ENCODE data around the gene TULP1.

The TULP1 gene

GRCh38 chr6:35533981-35534380 lies 21.3 kb upstream of the TULP1 start:
- H2AFZ ChIP-seq (ENCODE audit: low read depth, low read length): no peak overlapping the region
- no peaks in the 10 kb centered on the region for H3K79me1 ChIP-seq (replicated peaks; ENCODE audit: low read length, poor library complexity, severe bottlenecking)
- WGBS: 75% methylated on average over 6 of the region's 6 CpGs
- H3K4me2 ChIP-seq (ENCODE audit: low read length, poor library complexity, severe bottlenecking): no peak overlapping the region
- H3K23ac ChIP-seq (ENCODE audit: low read length in 2 of 2): no peak overlapping the region
- peaks cover 5% of the 10 kb centered on the region for H3K4me1 ChIP-seq (ENCODE audit: control insufficient read depth, insufficient read depth, low read depth, low read length)
- no peak overlapping the region for H3K4ac ChIP-seq (ENCODE audit: low read depth in 1 of 2, low read length in 2 of 2)
- H3K18ac ChIP-seq (ENCODE audit: low read depth in 1 of 2, low read length in 2 of 2): no peak overlapping the region
- peaks cover 6 to 37% of the 10 kb centered on the region in 2 experiments for H3K27me3 ChIP-seq (ENCODE audit: control insufficient read depth in 1 of 2, insufficient read depth in 1 of 2, low read length in 2 of 2)
- no peak for DNase-seq
- H3K36me3 ChIP-seq (ENCODE audit: control insufficient read depth in 1 of 2, insufficient read depth in 2 of 2, low read depth in 1 of 2, low read length in 2 of 2): no peaks in the 10 kb centered on the region
- no peak overlapping the region for H2BK120ac ChIP-seq (ENCODE audit: low read depth, low read length)
- H4K8ac ChIP-seq (ENCODE audit: low read length): no peak overlapping the region
- H2AK5ac ChIP-seq (ENCODE audit: low read length, severe bottlenecking): no peak overlapping the region
- H2BK5ac ChIP-seq (ENCODE audit: low read depth, low read length, poor library complexity, severe bottlenecking): no peak overlapping the region
- H4K91ac ChIP-seq (ENCODE audit: low read length): no peak overlapping the region
- no peak overlapping the region for H3K9ac ChIP-seq (ENCODE audit: low read length)
- H3K4me3 ChIP-seq (ENCODE audit: insufficient read depth in 1 of 2, low read depth in 1 of 2, low read length in 2 of 2): no peak overlapping the region
- no peak overlapping the region for H2BK12ac ChIP-seq (ENCODE audit: low read length in 2 of 2)
- H3K27ac ChIP-seq (ENCODE audit: low read length, poor library complexity, severe bottlenecking): no peak overlapping the region
- no peaks in the 10 kb centered on the region for H3K9me3 ChIP-seq (ENCODE audit: control insufficient read depth, low read length)
- no peak overlapping the region for H2BK15ac ChIP-seq (ENCODE audit: low read depth, poor library complexity, severe bottlenecking)
- H3K14ac ChIP-seq (ENCODE audit: low read length in 2 of 2): no peak overlapping the region

- Histone ChIP-seq H3K9ac (ENCODE audit: low read length) (no peak overlapping the region), H3K27me3 (ENCODE audit: control insufficient read depth in 1 of 2, insufficient read depth in 1 of 2, low read length in 2 of 2) (peaks cover 11 to 43% of the 10 kb centered on the region in 2 experiments), H3K4me1 (ENCODE audit: control insufficient read depth, insufficient read depth, low read depth, low read length) (peaks cover 5% of the 10 kb centered on the region), H3K14ac (ENCODE audit: low read length in 2 of 2) (no peak overlapping the region), H3K9me3 (ENCODE audit: control insufficient read depth, low read length) (no peaks in the 10 kb centered on the region), H3K18ac (ENCODE audit: low read depth in 1 of 2, low read length in 2 of 2) (no peak overlapping the region), H2AFZ (ENCODE audit: low read depth, low read length) (no peak overlapping the region), H3K4ac (ENCODE audit: low read depth in 1 of 2, low read length in 2 of 2) (no peak overlapping the region), H3K4me3 (ENCODE audit: insufficient read depth in 1 of 2, low read depth in 1 of 2, low read length in 2 of 2) (no peak overlapping the region), H2BK12ac (ENCODE audit: low read length in 2 of 2) (no peak overlapping the region), H4K91ac (ENCODE audit: low read length) (no peak overlapping the region), H2AK5ac (ENCODE audit: low read length, severe bottlenecking) (no peak overlapping the region), H2BK15ac (ENCODE audit: low read depth, poor library complexity, severe bottlenecking) (no peak overlapping the region), H3K23ac (ENCODE audit: low read length in 2 of 2) (no peak overlapping the region), H3K4me2 (ENCODE audit: low read length, poor library complexity, severe bottlenecking) (no peak overlapping the region), H4K8ac (ENCODE audit: low read length) (no peak overlapping the region), H3K36me3 (ENCODE audit: control insufficient read depth in 1 of 2, insufficient read depth in 2 of 2, low read depth in 1 of 2, low read length in 2 of 2) (no peaks in the 10 kb centered on the region), H2BK120ac (ENCODE audit: low read depth, low read length) (no peak overlapping the region), H3K27ac (ENCODE audit: low read length, poor library complexity, severe bottlenecking) (no peak overlapping the region), H3K79me1 (replicated peaks; ENCODE audit: low read length, poor library complexity, severe bottlenecking) (no peaks in the 10 kb centered on the region), H2BK5ac (ENCODE audit: low read depth, low read length, poor library complexity, severe bottlenecking) (no peak overlapping the region)
- DNase-seq: no peak
- 93% methylated on average over 3 of the region's 4 CpGs for WGBS
These were observed 19.4 kb upstream of the TULP1 start for GRCh38 chr6:35532126-35532525.

- Histone ChIP-seq H3K27ac (ENCODE audit: low read length, poor library complexity, severe bottlenecking) (no peak overlapping the region), H4K8ac (ENCODE audit: low read length) (no peak overlapping the region), H3K36me3 (ENCODE audit: control insufficient read depth in 1 of 2, insufficient read depth in 2 of 2, low read depth in 1 of 2, low read length in 2 of 2) (no peaks in the 10 kb centered on the region), H3K9ac (ENCODE audit: low read length) (no peak overlapping the region), H2AK5ac (ENCODE audit: low read length, severe bottlenecking) (no peak overlapping the region), H3K23ac (ENCODE audit: low read length in 2 of 2) (no peak overlapping the region), H2BK15ac (ENCODE audit: low read depth, poor library complexity, severe bottlenecking) (no peak overlapping the region), H2BK12ac (ENCODE audit: low read length in 2 of 2) (no peak overlapping the region), H3K4me2 (ENCODE audit: low read length, poor library complexity, severe bottlenecking) (no peak overlapping the region), H2AFZ (ENCODE audit: low read depth, low read length) (no peak overlapping the region), H3K4me3 (ENCODE audit: insufficient read depth in 1 of 2, low read depth in 1 of 2, low read length in 2 of 2) (no peak overlapping the region), H3K4ac (ENCODE audit: low read depth in 1 of 2, low read length in 2 of 2) (no peak overlapping the region), H3K9me3 (ENCODE audit: control insufficient read depth, low read length) (no peaks in the 10 kb centered on the region), H3K79me1 (replicated peaks; ENCODE audit: low read length, poor library complexity, severe bottlenecking) (no peaks in the 10 kb centered on the region), H2BK120ac (ENCODE audit: low read depth, low read length) (no peak overlapping the region), H3K14ac (ENCODE audit: low read length in 2 of 2) (no peak overlapping the region), H2BK5ac (ENCODE audit: low read depth, low read length, poor library complexity, severe bottlenecking) (no peak overlapping the region), H3K27me3 (ENCODE audit: control insufficient read depth in 1 of 2, insufficient read depth in 1 of 2, low read length in 2 of 2) (peaks cover 5 to 28% of the 10 kb centered on the region in 2 experiments), H3K18ac (ENCODE audit: low read depth in 1 of 2, low read length in 2 of 2) (no peak overlapping the region), H3K4me1 (ENCODE audit: control insufficient read depth, insufficient read depth, low read depth, low read length) (peaks cover 4% of the 10 kb centered on the region), H4K91ac (ENCODE audit: low read length) (no peak overlapping the region)
- no peak for DNase-seq
- 85% methylated on average over 2 of the region's 3 CpGs for WGBS
These were observed 11.8 kb upstream of the TULP1 start for GRCh38 chr6:35524380-35525020.

DNA sequence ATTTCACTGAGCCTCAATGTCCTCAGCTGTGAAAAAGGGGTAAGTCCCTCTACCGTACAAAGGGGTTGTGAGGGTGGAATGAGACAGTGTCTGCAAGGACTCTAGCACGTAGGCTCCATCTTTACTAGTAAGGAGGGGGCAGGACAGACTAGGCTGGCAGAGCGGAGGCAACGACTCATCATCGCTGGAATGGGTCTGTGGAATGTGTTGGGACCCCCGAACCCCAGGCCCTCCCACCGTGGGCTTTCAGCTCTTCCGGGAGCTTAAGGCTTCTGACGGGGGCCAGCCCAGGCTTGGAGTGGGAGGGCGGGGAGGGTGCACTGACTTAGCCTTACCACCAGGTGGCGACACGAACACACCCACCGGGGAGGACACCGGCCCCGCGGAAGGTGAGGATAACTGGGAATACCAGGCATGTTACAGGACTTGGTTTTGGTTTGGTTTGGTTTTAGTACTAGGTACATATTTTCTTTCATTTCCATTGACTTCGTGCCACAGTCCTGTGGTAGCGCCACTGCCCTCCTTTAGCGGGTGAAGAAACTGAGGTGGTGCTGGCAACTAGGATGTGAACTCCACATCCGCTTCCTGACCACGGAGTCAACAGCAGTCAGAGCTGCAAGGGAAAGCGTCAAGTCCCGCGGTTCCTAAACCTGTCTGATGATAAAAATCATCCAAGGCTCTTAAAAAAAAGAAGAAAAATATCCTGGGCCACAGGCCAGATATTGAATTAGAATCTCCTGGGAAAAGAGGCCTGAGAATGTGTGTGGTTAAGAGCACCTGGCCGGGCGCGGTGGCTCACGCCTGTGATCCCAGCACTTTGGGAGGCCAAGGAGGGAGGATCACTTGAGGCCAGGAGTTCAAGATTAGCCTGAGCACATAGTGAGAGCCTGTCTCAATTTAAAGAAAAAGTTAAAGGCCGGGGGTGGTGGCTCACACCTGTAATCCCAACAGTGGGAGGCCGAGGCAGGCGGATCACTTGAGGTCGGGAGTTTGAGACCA lies 10.3 kb upstream of the TULP1 start:
- H3K27me3 ChIP-seq (ENCODE audit: control insufficient read depth in 1 of 2, insufficient read depth in 1 of 2, low read length in 2 of 2): peaks cover 3 to 31% of the 10 kb centered on the region in 2 experiments
- no peak overlapping the region for H2BK120ac ChIP-seq (ENCODE audit: low read depth, low read length)
- H3K18ac ChIP-seq (ENCODE audit: low read depth in 1 of 2, low read length in 2 of 2): peak overlapping the region; percentile 13 to 81
- no peak overlapping the region for H3K27ac ChIP-seq (ENCODE audit: low read length, poor library complexity, severe bottlenecking)
- peak; percentile 64 for DNase-seq
- no peak overlapping the region for H2BK5ac ChIP-seq (ENCODE audit: low read depth, low read length, poor library complexity, severe bottlenecking)
- peak overlapping the region; percentile 6 to 35 for H3K4ac ChIP-seq (ENCODE audit: low read depth in 1 of 2, low read length in 2 of 2)
- H3K4me3 ChIP-seq (ENCODE audit: insufficient read depth in 1 of 2, low read depth in 1 of 2, low read length in 2 of 2): peak overlapping the region in 1 of 2 experiments; percentile 71
- H3K14ac ChIP-seq (ENCODE audit: low read length in 2 of 2): no peak overlapping the region
- H2AFZ ChIP-seq (ENCODE audit: low read depth, low read length): peak overlapping the region; percentile 36
- peak overlapping the region; percentile 19 for H2BK15ac ChIP-seq (ENCODE audit: low read depth, poor library complexity, severe bottlenecking)
- H3K36me3 ChIP-seq (ENCODE audit: control insufficient read depth in 1 of 2, insufficient read depth in 2 of 2, low read depth in 1 of 2, low read length in 2 of 2): no peaks in the 10 kb centered on the region
- no peak overlapping the region for H3K23ac ChIP-seq (ENCODE audit: low read length in 2 of 2)
- H2BK12ac ChIP-seq (ENCODE audit: low read length in 2 of 2): peak overlapping the region; percentile 6 to 40
- no peaks in the 10 kb centered on the region for H3K9me3 ChIP-seq (ENCODE audit: control insufficient read depth, low read length)
- no peak overlapping the region for H2AK5ac ChIP-seq (ENCODE audit: low read length, severe bottlenecking)
- no peaks in the 10 kb centered on the region for H3K79me1 ChIP-seq (replicated peaks; ENCODE audit: low read length, poor library complexity, severe bottlenecking)
- peaks cover 4% of the 10 kb centered on the region for H3K4me1 ChIP-seq (ENCODE audit: control insufficient read depth, insufficient read depth, low read depth, low read length)
- H4K91ac ChIP-seq (ENCODE audit: low read length): no peak overlapping the region
- peak overlapping the region; percentile 89 for H4K8ac ChIP-seq (ENCODE audit: low read length)
- H3K9ac ChIP-seq (ENCODE audit: low read length): peak overlapping the region; percentile 49
- WGBS: 40% methylated on average over 28 of the region's 32 CpGs
- H3K4me2 ChIP-seq (ENCODE audit: low read length, poor library complexity, severe bottlenecking): peak overlapping the region; percentile 55
